HG03521 (cell line): ENCODE data around the gene ROBO2.

Experiments
- ATAC-seq: cut with Tn5 transposase; IDR thresholded peaks from one replicate; pipeline ENCODE4 v1.9.1; 2021; ENCODE audit warnings: mild to moderate bottlenecking, moderate library complexity; ENCODE audit not compliant: unreplicated experiment

The ROBO2 gene

GRCh38 chr3:77052733-77053670 lies 13.1 kb downstream of the ROBO2 start:
- no peak for ATAC-seq

GRCh38 chr3:77053795-77054194 lies 13.9 kb downstream of the ROBO2 start:
- ATAC-seq, result no peak

GRCh38 chr3:77055841-77056341 lies 16.0 kb downstream of the ROBO2 start:
- no peak for ATAC-seq

- no peak for ATAC-seq
Measured at GRCh38 chr3:77059354-77059753, 19.5 kb downstream of the ROBO2 start.

GRCh38 chr3:77063423-77063822 lies 23.5 kb downstream of the ROBO2 start:
- ATAC-seq, result no peak

- ATAC-seq, result no peak
Measured at GRCh38 chr3:77065750-77066149, 25.9 kb downstream of the ROBO2 start.

GRCh38 chr3:77066829-77067228 lies 26.9 kb downstream of the ROBO2 start:
- no peak for ATAC-seq

GRCh38 chr3:77068808-77069207 lies 28.9 kb downstream of the ROBO2 start:
- no peak for ATAC-seq

- no peak for ATAC-seq
Measured at GRCh38 chr3:77071364-77071763, 31.5 kb downstream of the ROBO2 start.

GRCh38 chr3:77071809-77072208 lies 31.9 kb downstream of the ROBO2 start:
- ATAC-seq, result no peak

GRCh38 chr3:77072232-77072631 lies 32.3 kb downstream of the ROBO2 start:
- no peak for ATAC-seq

- ATAC-seq, result no peak
Measured at GRCh38 chr3:77078279-77078678, 38.4 kb downstream of the ROBO2 start.

GRCh38 chr3:77079988-77080610 lies 40.2 kb downstream of the ROBO2 start:
- ATAC-seq, result no peak

GRCh38 chr3:77081240-77081661 lies 41.4 kb downstream of the ROBO2 start:
- ATAC-seq, result no peak

GRCh38 chr3:77084511-77084910 lies 44.6 kb downstream of the ROBO2 start:
- ATAC-seq, result no peak

- ATAC-seq, result no peak
Measured at GRCh38 chr3:77086408-77086807, 46.5 kb downstream of the ROBO2 start.

GRCh38 chr3:77091809-77092208 lies 51.9 kb downstream of the ROBO2 start:
- ATAC-seq, result no peak

GRCh38 chr3:77093101-77093500 lies 53.2 kb downstream of the ROBO2 start:
- ATAC-seq, result no peak

- no peak for ATAC-seq
Measured at GRCh38 chr3:77096145-77096544, 56.2 kb downstream of the ROBO2 start.

GRCh38 chr3:77096966-77097890 lies 57.3 kb downstream of the ROBO2 start:
- ATAC-seq, result no peak
